ENCODE measurements around the gene IQCE.

IQCE gene

GRCh38 chr7:2640482-2640830 lies 81.7 kb downstream of the IQCE start:
- no peak for TF ChIP-seq CTCF (conservative IDR thresholded peaks at IDR 0.05; ENCODE audit: low read depth, low read length)
- DNase-seq (ENCODE audit: low read depth) = no peak
- no peak overlapping the region for H3K4me3 ChIP-seq (ENCODE audit: low read depth, low read length)

GRCh38 chr7:2640846-2641316 lies 82.1 kb downstream of the IQCE start:
- no peak for DNase-seq (ENCODE audit: low read depth)
- H3K4me3 ChIP-seq (ENCODE audit: low read depth, low read length) = no peak overlapping the region
- no peak for TF ChIP-seq CTCF (conservative IDR thresholded peaks at IDR 0.05; ENCODE audit: low read depth, low read length)

- no peak for TF ChIP-seq CTCF (conservative IDR thresholded peaks at IDR 0.05; ENCODE audit: low read depth, low read length)
- H3K4me3 ChIP-seq (ENCODE audit: low read depth, low read length) = no peak overlapping the region
- peak; percentile 96 for DNase-seq (ENCODE audit: low read depth)
Observed at GRCh38 chr7:2641406-2642393, 82.9 kb downstream of the IQCE start.

- TF ChIP-seq CTCF (conservative IDR thresholded peaks at IDR 0.05; ENCODE audit: low read depth, low read length) = peak; percentile 34
- DNase-seq (ENCODE audit: low read depth) = no peak
- no peak overlapping the region for H3K4me3 ChIP-seq (ENCODE audit: low read depth, low read length)
Observed at GRCh38 chr7:2643386-2644219, 84.8 kb downstream of the IQCE start.

- no peak overlapping the region for H3K4me3 ChIP-seq (ENCODE audit: low read depth, low read length)
- DNase-seq (ENCODE audit: low read depth) = no peak
- TF ChIP-seq CTCF (conservative IDR thresholded peaks at IDR 0.05; ENCODE audit: low read depth, low read length) = no peak
Observed at GRCh38 chr7:2644220-2644561, 85.4 kb downstream of the IQCE start.

GRCh38 chr7:2644562-2645273 lies 85.9 kb downstream of the IQCE start:
- no peak for DNase-seq (ENCODE audit: low read depth)
- no peak for TF ChIP-seq CTCF (conservative IDR thresholded peaks at IDR 0.05; ENCODE audit: low read depth, low read length)

More at GRCh38 chr7:2644562-2645273, 85.9 kb downstream of the IQCE start:
- H3K4me3 ChIP-seq (ENCODE audit: low read depth, low read length) = no peak overlapping the region

Measured in choroid plexus epithelial cell (primary cell).